NCI-H146 treated with DMSO at 0.1 percent for 48 hours (cell line): ENCODE results near the gene CCNE1.
"Not testable (repeated sequence)": the region's sequence is repeated elsewhere in the genome, so short reads cannot be mapped to it uniquely, and the experiment has no call there.

Experiments
- DNase-seq: peaks from one replicate; lab custom pipeline; 2025; ENCODE audit not compliant: unreplicated experiment; lab: John Stamatoyannopoulos, UW

Gene CCNE1

DNA sequence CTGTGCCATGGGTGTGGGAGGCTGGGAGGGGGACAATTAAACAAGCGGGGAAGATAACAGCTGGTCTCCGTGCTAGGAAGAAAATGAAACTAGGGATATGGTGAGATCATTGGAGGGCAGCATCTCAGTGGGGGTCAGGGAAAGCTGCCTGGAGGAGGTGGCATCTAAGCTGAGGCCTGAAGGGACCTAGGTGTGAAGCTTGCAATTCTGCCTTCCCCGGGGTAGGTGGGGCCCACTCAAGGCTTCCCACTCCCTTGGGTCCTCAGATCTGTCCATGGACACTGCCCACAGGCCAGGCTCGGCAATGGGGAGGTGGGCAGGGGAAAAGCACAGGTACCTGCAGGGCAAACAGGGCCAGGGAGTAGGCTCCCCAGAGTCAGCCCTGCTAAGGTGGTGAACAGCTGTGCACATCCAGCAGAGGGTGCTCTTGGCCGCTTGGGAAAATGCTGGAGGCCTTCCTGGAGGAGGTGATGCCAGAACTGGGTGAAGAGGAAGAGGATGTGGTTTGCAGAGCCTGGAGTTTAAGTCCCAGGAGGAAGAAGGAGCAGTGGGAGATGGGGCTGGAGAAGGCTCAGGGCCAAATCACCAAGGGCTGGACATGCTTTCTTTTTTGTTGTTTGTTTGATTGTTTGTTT is 25.7 kb upstream of the CCNE1 start:
- no peak for DNase-seq

DNA sequence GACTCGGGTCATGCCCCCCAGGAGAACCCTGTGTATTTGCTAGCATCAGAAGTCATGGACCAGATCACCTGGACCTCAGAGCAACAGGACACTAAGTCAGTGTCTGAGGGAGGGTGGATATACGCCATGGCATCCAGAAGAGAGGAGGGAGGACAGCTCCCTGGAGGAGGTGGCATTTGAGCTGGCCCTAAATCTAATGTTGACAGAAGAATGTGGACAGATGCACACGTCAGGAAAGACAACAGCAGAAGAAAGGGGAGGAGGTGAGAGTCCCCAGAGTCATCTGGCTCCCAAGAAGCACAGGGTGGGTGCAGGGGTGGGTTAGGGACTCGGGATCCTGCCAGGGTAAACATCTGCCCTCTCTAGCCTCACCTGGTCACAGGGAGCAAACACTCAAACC is 24.5 kb upstream of the CCNE1 start:
- DNase-seq = no peak

DNA sequence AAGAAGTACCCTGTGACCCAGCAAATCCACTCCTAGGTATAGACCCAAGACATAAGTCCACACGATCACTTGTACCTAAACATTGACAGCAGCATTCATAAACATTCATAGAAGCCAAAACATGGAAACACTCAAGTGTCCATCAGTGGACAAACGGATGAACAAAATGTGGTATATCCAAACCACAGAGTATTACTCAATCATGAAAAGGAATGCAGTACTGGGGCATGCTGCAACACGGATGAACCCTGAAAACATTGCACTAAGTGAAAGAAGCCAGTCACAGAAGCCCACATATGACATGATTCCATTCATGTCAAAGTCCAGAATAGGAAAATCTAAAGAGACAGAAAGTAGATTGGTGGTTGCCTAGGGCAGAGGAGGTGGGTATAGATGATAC is 22.8 kb upstream of the CCNE1 start:
- no peak for DNase-seq

DNA sequence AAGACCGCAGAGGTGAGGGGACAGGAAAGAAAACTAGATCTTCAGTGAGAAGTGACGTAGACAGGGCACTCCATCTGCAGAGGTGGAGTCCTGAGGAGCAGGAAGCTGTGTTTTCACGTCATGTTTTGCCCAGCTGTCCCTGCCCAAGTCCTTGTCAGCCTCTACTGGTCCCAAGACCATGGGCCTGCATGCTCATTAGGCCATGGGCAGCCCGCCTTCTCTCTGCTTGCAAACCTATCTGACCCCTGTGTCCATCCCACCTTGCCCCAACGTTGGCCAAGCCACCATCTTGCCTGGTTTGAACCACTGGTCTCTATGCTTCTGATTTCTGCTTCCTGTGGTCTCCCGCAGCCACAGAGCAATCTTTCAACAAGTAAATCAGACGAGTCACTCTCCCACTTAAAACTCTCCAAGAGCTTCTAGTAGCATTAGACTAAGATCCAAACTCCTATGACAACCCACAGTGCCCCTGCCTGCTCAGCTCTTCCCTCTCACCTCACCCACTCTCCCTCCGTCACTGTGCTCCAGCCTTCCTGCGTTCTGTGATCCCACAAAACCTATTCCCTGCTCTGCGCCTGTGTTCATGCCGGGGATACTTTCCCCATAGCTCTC is 18.6 kb upstream of the CCNE1 start:
- no peak for DNase-seq

DNA sequence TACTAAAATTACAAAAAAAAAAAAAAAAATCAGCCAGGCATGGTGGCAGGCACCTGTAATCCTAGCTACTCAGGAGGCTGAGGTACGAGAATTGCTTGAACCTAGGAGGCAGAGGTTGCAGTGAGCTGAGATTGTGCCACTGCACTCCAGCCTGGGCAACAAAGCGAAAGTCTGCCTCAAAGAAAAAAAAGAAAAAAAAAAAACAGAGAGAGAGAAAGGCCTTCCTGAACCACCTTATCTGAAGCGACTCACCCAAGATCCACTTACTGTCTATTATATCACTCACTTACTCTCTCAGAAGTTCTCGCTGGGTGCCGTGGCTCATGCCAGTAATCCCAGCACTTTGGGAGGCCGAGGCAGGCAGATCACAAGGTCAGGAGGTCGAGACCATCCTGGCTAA is 17.3 kb upstream of the CCNE1 start:
- DNase-seq = not testable (repeated sequence)

DNA sequence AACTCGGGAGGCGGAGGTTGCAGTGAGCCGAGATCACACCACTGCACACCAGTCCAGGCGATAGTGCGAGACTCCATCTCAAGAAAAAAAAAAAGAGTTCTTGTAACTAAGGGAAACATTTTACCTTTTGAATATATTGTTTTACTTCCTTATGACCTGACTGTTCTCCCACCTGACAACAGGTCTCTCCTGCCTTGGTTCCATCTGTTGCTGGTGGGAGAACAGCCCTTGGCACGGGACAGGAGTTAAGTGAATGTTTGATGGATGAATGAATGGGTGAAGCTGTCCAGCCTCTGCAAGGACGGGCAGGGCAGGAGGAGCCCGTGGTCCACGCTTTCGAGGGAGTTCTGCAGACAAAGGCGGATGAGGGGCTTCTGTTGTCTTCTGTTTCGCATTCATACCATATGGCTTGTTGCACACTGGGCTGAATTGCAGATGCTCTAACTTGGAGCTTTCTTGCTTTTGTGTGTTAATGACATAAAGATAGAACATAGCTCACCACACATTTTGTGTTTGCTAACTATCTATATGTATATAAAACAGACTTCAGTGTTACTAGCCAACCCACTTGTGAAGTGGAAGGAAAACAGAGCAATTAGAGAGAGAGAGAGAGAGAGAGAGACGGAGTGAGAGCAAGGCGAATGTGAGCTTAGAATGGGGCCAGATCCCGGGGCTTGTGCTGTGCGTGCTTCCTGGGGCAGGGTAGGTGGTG is 16.2 kb upstream of the CCNE1 start:
- no peak for DNase-seq

DNA sequence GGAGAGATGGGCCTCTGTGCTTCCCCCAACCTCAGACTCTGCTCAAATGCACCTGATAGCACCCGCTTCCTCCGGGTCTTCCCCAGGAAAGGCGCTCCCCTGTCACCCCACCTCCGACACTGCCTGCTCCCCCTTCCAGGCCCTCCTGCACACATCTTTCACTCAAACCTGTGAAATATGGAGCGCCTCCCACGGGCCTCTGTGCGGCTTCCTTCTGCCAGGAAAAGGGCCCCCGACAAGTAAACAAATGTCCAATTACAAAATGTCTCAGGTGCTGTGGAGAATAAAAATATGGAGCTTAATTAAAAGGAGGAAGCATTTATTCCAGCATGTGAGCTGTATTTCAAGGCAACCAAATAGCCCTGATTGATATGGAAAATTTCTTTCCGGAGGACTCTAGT is 15.6 kb upstream of the CCNE1 start:
- no peak for DNase-seq

DNA sequence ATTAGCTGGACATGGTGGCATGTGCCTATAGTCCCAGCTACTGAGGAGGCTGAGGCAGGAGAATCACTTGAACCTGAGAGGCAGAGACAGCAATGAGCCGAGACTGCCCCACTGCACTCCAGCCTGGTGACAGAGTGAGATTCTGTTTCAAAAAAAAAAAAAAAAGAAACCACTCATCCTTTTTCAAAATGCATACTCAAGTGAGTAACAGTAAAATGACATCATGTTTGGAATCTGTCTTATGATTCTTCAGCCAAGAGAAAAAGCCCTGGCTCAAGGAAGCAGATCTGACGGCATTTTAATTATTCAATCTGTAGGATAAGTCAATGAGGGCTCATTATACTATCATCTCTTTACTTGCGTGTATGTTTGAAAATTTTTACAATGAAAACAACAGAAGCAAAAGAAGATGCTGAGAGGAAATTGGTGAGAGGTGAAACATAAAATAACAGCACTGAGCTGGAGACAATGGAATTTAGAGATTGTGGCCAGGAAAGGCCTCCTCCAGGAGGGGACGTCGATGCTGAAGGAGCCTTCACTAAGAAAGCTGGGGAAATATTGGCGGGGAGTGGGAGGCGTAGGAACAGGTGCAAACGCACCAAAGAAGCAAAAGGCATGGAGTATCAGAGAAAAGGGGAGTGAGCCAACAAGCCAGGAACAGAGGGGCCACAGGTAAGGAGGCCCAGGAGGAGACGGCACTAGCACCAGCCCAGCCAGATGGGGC is 12.9 kb upstream of the CCNE1 start:
- no peak for DNase-seq

DNA sequence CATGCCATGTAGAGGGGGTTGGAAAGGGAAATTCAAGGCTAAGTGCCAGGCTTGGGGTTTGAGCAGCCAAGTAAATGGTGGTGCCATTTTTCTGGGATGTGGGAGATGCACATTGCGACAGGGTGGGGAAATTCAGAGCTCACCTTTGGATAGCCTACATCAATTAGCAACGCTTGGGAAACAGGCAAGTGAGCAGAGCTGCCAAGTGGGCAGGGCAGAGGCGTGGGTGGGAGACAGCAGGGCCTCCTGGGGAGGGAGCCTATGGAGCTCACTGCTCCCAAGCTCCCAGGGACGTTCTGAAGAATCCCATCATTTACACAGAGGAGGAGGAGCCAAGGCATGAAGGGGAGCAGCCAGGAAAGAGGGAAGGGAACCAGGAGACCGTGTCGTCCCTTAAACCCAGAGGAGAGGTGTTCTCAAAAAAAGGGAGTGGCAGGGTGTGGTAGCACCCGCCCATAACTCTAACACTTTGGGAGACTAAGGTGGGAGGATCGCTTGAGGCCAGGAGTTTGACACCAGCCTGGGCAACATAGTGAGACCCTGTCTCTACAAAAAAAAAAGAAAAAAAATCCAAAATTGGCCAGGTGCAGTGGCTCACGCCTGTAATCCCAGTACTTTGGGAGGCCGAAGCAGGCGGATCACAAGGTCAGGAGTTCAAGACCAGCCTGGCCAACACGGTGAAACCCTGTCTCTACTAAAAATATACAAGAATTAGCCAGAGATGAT is 11.5 kb upstream of the CCNE1 start:
- DNase-seq = no peak

DNA sequence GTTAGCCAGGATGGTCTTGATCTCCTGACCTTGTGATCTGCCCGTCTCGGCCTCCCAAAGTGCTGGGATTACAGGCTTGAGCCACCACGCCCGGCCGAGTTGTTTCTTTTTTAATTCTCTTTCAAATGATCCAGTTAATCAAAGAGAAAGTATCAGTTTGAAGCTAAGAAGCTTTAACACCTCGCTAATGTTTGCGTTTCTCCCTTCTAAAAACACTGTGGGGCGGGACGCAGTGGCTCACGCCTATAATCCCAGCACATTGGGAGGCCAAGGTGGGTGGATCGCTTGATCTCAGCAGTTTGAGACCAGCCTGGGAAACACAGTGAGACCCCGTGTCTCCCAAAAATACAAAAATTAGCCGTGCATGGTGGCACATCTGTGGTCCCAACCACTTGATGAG is 7.8 kb upstream of the CCNE1 start:
- DNase-seq = not testable (repeated sequence)

DNA sequence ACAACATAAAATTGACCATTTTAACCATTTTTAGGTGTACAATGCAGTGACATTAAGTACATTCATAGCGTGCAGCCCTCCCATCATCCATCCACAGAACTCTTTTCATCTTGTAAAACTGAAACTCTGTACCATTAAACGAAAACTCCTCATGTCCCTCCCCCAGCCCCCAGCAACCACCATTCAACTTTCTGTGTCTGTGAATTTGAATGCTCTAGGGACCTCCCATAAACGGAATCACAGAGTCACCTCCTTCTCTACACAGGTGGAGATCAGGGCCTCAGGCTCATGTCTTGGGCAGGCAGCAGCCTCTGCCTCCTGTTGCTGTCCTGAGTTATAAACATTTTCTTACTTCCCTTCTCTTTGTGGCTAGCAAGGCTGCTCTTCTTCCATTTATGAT is 7.3 kb upstream of the CCNE1 start:
- no peak for DNase-seq

DNA sequence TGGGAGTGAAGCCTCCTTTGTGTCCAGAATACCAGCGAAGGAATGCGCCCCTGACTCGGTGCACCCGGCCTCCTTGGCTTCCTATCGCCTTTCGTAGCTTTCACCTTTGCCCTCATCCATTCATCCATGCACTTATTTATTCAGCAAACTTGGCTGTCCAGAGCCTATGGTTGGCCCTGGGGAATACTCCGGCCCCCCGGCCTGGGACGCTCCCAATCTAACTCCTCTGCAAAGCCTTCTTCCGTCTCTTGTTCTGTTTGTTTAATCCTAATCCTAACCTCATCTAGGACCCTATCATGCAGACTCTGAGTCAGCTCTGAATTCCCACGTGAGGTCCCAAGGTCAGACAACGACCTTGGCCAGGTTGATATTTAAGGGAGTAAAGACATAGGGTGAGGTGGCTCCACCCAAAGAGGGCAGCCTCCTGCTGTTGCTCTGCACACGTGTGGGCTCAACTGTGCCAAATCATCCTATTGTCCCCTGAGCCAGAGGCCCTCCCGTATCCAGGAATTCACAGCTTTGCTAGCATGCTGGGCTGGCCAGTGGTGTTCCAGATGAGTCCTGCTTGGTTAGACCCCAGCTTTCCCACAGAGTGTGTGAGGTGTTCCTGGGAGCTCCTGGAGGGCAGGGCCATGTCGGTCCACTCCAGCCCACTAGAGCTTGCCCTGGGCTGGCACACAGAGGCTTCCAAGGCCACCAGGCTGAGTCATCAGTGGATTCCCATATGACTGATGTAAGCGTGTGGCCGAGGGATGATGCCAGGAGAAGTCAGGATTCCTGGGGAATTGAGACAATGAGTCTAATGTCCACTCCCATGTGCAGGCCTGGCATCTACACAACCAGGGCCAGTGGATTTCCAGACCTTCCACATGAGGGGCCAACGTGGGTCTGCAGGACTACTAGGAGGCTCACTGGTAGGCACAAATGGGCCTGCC is 6.5 kb upstream of the CCNE1 start:
- no peak for DNase-seq

DNA sequence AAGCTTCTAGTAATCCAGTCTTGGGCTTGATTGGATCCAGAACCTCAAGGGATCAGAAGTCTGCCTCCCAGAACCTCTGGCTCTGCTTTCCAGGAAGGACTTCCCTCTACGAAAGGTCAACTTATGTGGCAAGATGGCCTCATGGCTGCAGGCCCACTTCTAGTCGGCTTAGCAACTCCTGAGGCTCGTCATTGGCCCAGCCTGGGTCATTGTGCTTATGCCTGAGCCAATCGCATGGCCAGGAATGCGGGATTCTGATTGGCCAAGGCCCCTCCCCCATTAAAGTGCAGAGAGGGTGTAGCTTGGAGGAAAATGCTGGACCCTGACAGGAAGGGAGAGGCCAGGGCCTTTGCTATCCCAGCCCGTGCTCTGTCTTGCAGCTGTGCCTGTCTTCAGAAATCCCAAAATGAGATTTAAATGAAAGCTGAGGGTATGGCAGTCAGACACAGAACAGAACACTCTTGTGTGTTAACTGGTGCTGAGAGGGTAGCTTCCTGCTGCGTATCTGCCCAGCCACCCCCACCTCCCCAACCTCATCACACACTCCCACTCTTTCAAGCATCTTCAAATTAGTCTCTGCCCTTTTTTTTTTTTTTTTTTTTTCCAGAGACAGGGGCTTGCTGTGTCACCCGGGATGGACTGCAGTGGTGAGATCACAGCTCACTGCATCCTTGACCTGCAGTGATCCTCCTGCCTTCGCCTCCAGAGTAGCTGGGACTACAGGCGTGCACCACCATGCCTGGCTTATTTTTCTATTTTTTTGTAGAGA is 5.5 kb upstream of the CCNE1 start:
- DNase-seq = no peak

DNA sequence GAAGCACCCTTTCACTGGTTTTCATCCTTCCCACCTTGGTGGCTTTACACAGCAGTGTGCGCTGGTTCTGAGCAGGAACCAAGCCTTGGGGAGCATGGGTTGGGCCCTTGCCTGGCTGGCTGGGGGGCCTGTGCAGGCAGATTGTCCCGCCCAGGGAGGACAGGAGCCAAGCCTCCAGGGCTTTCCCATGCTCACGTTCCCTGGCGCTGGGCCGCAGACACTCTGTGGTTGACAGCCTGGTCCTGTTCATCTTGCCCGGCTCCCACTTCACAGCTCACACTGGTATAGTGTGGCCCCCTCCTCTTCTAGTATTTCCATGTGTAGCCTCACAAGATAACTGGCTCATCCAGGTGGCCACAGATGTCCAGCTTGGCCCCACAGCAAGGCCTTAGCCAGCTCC is 4.6 kb upstream of the CCNE1 start:
- DNase-seq = no peak

DNA sequence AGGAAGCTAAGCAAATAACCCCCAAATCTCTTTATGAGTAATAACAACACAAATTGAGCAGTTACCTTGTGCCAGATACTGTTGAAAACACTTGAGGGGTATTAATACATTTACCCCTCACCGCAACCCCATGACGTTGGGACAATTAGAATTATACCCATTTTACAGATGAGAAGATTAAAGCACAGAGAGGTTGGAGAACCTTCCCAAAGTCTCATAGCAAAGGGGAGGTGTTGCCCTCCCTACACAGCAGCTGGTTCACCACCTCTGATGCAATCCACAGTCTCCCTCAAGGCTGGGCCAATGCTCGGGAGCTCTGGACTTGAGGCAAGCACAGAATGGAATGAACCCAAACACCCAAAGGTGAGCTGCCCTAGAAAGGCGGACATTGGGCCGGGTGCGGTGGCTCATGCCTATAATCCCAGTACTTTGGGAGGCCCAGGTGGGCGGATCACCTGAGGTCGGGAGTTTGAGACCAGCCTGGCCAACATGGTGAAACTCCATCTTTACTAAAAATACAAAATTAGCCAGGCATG is 3.9 kb upstream of the CCNE1 start:
- no peak for DNase-seq

DNA sequence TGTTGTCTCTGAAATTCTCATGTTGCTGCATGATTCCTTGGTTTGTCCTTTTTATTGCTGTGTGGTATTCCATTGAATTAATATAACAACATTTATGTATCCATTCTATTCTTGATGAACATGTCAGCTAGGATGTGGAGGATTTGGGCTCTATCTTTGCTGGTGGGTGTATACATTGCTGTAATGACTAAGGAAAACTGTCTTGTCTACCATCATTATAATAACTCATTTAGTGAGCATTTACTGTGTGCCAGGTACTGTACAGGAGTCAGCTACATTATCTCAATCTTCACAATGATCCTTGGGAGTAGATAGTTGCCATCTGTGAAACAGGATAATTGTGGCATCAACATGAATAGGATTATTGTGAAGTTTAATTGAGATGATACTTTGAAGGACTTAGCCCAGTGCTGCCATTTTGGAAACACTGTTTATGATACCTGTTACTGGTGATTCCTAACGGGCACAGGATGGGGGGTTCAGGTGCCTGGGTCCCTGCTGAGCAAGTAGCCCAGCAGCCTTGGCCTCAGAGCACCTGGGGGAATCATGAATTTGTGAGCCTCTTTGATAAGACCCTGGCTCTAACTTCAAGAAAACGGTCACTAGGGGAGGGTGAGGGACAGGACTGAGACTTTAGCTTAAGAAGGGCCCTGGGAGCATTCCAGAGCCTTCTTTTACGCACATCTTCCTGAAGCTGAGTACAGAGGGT is 1.8 kb upstream of the CCNE1 start:
- DNase-seq = no peak

DNA sequence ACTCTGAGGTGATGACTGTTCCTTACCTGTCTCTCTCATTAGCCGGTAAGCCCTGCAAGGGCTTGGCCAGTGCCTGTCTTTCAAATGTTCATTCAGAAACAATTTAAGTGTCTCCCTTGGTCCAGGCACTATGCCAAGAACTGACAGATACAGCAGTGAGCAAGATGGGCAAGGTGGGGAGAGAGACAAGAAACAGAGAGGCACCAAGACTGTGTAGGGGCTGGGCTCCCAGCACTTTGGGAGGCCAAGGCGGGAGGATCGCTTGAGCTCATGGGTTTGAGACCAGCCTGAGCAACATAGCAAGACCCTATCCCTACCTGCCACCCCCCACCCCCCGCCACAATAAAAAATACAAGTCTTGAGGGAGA is 1.3 kb upstream of the CCNE1 start:
- no peak for DNase-seq

DNA sequence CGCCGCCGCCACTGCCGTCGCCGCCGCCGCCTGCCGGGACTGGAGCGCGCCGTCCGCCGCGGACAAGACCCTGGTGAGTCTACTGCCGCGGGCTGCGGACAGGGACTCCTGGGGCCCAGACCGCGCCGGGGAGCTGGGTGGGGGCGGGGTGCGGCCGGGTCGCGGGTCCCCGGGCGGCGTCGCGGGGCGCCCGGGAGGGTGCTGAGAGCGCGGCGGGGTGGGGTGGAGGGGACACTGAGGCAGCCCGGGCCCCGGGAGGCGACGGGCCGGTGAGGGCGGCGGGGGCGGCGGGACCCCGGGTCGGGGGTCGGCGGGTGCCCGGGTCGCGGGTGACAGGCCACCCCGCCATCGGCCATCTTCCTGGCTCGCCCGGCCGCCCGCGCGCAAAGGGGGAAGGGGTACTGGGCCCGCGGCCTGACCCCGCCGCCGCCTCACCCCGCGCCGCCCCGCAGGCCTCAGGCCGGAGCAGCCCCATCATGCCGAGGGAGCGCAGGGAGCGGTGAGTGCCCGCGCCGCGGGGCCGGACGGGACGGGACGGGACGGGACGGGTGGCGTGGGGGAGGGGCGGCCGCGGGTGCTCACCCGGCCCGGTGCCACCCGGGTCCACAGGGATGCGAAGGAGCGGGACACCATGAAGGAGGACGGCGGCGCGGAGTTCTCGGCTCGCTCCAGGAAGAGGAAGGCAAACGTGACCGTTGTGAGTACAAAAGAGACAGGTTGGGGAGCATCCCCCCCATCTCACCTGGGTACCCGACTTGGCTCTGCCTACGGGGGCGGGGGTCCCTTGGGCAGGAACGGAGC is 489 bp downstream of the CCNE1 start:
- DNase-seq = no peak
